WTC11 (cell line): ENCODE data around the gene ANGEL1. TPM values are rescaled to one million over a fixed set of nuclear protein-coding genes. Genes with fewer than 3 reads are reported as not detected.

Experiments
- ATAC-seq: fragments of 200-7000 bp; cut with Tn5 transposase; 2 replicates; pipeline ENCODE4 v1.10.0; 2021; ENCODE audit warnings: mild to moderate bottlenecking, moderate library complexity
- CTCF ChIA-PET: fragments of 300-600 bp; sonication (Branson Sonifier 250); formaldehyde crosslinking; loops from one replicate; lab custom pipeline; 2021; ENCODE audit warnings: antibody characterized with exemption; lab: Charles Lee
- POLR2A ChIA-PET: fragments of 350-600 bp; sonication (Branson Sonifier 250); formaldehyde crosslinking; loops from one replicate; lab custom pipeline; 2021; ENCODE audit warnings: antibody characterized with exemption; lab: Charles Lee
- DNase-seq: peaks from one replicate; pipeline ENCODE4 v3.0.0; 2021; ENCODE audit warnings: low spot score
- H3K27ac Mint-ChIP-seq: 2 replicates; pipeline ENCODE4 v1.8.0; 2021; ENCODE audit warnings: mixed read lengths
- H3K27me3 Mint-ChIP-seq: 2 replicates; pipeline ENCODE4 v1.8.0; 2021; ENCODE audit warnings: low read depth, mild to moderate bottlenecking, moderate library complexity, mixed read lengths
- H3K36me3 Mint-ChIP-seq: 2 replicates; pipeline ENCODE4 v1.8.0; 2021; ENCODE audit warnings: mixed read lengths
- H3K4me1 Mint-ChIP-seq: 2 replicates; pipeline ENCODE4 v1.8.0; 2022; ENCODE audit warnings: mixed read lengths
- H3K4me3 Mint-ChIP-seq: 2 replicates; pipeline ENCODE4 v1.8.0; 2021; ENCODE audit warnings: mild to moderate bottlenecking, moderate library complexity, mixed read lengths
- H3K9me3 Mint-ChIP-seq: 2 replicates; pipeline ENCODE4 v1.8.0; 2021; ENCODE audit warnings: mixed read lengths
- FOXK1 ChIP-seq: sonication (generic); formaldehyde crosslinking; IDR thresholded peaks from 2 replicates; pipeline ENCODE4 v1.8.0; 2022; ENCODE audit warnings: mild to moderate bottlenecking, moderate library complexity, missing genetic modification reagents
- GTF2I ChIP-seq: fragments of 250-450 bp; sonication (Bioruptor Pico); conservative IDR thresholded peaks from 2 replicates; pipeline ENCODE4 v1.4.0; 2021; ENCODE audit warnings: mild to moderate bottlenecking
- JAZF1 ChIP-seq: fragments of 250-450 bp; sonication (Bioruptor Pico); IDR thresholded peaks from 2 replicates; pipeline ENCODE4 v1.9.0; 2021; ENCODE audit warnings: moderate library complexity, mild to moderate bottlenecking, inconsistent platforms
- MYBL2 ChIP-seq: sonication (generic); formaldehyde crosslinking; IDR thresholded peaks from 2 replicates; pipeline ENCODE4 v1.8.1; 2023; ENCODE audit warnings: mild to moderate bottlenecking, moderate library complexity, missing genetic modification reagents
- SOX15 ChIP-seq: fragments of 250-450 bp; sonication (Bioruptor Pico); IDR thresholded peaks from 2 replicates; pipeline ENCODE4 v1.9.0; 2021; ENCODE audit warnings: mild to moderate bottlenecking
- ZNF121 ChIP-seq: sonication (generic); formaldehyde crosslinking; IDR thresholded peaks from 2 replicates; pipeline ENCODE4 v1.8.0; 2023; ENCODE audit warnings: missing genetic modification reagents
- ZNF138 ChIP-seq: sonication (generic); formaldehyde crosslinking; conservative IDR thresholded peaks from 2 replicates; pipeline ENCODE4 v1.8.1; 2022; ENCODE audit warnings: mild to moderate bottlenecking, moderate library complexity, missing genetic modification reagents
- ZNF219 ChIP-seq: sonication (generic); formaldehyde crosslinking; IDR thresholded peaks from 2 replicates; pipeline ENCODE4 v1.8.0; 2023; ENCODE audit warnings: missing genetic modification reagents, mild to moderate bottlenecking, borderline replicate concordance
- total RNA-seq: library from RNA; stranded (reverse); gene quantifications from 3 replicates; pipeline ENCODE4 v1.2.3, GENCODE V29; 2021
- TF ChIP-seq, protein P1 (sequence below): sonication (generic); formaldehyde crosslinking; IDR thresholded peaks from 2 replicates; pipeline ENCODE4 v1.8.1; 2023; ENCODE audit warnings: mild to moderate bottlenecking, moderate library complexity, missing genetic modification reagents
- TF ChIP-seq, protein P2 (sequence below): sonication (generic); formaldehyde crosslinking; IDR thresholded peaks from 2 replicates; pipeline ENCODE4 v1.8.1; 2023; ENCODE audit warnings: mild to moderate bottlenecking, missing genetic modification reagents, moderate library complexity
- TF ChIP-seq, protein P3 (sequence below): sonication (generic); formaldehyde crosslinking; IDR thresholded peaks from 2 replicates; pipeline ENCODE4 v1.8.0; 2023; ENCODE audit warnings: missing genetic modification reagents
- TF ChIP-seq, protein P4 (sequence below): fragments of 250-450 bp; sonication (Bioruptor Pico); IDR thresholded peaks from 2 replicates; pipeline ENCODE4 v1.8.0; 2021; ENCODE audit warnings: mild to moderate bottlenecking
- TF ChIP-seq, protein P5 (sequence below): sonication (generic); formaldehyde crosslinking; IDR thresholded peaks from 2 replicates; pipeline ENCODE4 v1.8.1; 2023; ENCODE audit warnings: mild to moderate bottlenecking, missing genetic modification reagents, borderline replicate concordance
- TF ChIP-seq, protein P6 (sequence below): fragments of 250-450 bp; sonication (Bioruptor Pico); IDR thresholded peaks from 2 replicates; pipeline ENCODE4 v1.9.0; 2021; ENCODE audit warnings: mild to moderate bottlenecking
- TF ChIP-seq, protein P7 (sequence below): fragments of 250-450 bp; sonication (Bioruptor Pico); IDR thresholded peaks from 2 replicates; pipeline ENCODE4 v1.9.0; 2021; ENCODE audit warnings: moderate library complexity, mild to moderate bottlenecking, inconsistent platforms, borderline replicate concordance

ANGEL1 gene
- total RNA-seq, 1 experiment from 2014 or later, result 29.7 TPM

DNA sequence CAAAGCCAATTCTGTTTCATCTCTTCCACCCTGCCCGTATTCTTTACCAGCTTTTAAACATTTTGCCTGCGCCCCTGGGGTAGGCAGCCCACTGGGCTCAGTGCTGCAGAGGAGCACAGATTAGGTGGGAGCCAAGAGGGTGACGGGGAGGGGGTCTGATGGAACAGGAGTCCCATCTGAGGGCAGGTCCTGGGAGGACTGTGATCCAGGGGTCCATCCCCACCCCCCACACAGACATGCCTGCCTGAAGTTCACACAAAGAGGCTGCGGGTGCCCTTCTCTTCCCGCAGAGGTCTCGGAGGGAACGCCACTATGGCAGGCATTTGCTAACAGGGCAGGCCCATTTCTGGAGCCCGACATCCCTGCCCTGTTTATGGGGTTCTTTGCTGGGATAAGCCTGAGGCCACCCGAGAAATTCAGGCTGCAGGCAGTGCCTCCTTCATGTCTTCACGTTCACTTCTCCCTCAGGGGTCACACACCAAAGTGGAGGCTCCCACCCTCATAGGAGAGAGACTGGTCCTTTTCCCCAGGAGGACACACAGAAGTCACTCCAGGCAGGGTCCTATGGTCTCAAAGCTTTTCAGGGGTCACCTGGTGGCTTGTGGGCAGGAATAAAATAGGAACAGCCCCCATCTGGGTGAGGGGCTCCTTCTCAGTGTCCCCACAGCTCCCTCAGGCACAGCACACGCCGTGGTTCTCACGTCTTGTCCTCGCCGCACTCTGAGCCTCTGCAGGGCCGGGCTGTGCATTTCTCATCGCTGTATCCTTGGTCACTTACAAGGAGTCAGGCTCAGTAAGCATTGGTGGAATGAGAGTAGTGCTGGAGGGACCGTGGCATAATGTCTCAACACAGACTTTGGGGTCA is 38.5 kb downstream of the ANGEL1 start:
- CTCF ChIA-PET, result interaction anchor here (1.5 to 4.4 kb wide), 4 partner anchors 10 to 98 kb away, joined by 3 to 46 read pairs (median 24); no protein-coding TSS in a partner anchor
- Mint-ChIP-seq H3K36me3 (no peaks in the 10 kb centered on the region), H3K27ac (no peak overlapping the region), H3K27me3 (no peaks in the 10 kb centered on the region; the same call in 1 of the 2 replicates), H3K4me3 (no peak overlapping the region), H3K9me3 (no peaks in the 10 kb centered on the region)
- TF ChIP-seq, protein P1, sequence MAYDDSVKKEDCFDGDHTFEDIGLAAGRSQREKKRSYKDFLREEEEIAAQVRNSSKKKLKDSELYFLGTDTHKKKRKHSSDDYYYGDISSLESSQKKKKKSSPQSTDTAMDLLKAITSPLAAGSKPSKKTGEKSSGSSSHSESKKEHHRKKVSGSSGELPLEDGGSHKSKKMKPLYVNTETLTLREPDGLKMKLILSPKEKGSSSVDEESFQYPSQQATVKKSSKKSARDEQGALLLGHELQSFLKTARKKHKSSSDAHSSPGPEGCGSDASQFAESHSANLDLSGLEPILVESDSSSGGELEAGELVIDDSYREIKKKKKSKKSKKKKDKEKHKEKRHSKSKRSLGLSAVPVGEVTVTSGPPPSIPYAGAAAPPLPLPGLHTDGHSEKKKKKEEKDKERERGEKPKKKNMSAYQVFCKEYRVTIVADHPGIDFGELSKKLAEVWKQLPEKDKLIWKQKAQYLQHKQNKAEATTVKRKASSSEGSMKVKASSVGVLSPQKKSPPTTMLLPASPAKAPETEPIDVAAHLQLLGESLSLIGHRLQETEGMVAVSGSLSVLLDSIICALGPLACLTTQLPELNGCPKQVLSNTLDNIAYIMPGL (CRISPR knock-in tag), result no peak
- TF ChIP-seq JAZF1 (no peak), SOX15 (no peak)
- TF ChIP-seq, protein P2, sequence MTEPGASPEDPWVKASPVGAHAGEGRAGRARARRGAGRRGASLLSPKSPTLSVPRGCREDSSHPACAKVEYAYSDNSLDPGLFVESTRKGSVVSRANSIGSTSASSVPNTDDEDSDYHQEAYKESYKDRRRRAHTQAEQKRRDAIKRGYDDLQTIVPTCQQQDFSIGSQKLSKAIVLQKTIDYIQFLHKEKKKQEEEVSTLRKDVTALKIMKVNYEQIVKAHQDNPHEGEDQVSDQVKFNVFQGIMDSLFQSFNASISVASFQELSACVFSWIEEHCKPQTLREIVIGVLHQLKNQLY (CRISPR knock-in tag), result no peak
- TF ChIP-seq, protein P3, sequence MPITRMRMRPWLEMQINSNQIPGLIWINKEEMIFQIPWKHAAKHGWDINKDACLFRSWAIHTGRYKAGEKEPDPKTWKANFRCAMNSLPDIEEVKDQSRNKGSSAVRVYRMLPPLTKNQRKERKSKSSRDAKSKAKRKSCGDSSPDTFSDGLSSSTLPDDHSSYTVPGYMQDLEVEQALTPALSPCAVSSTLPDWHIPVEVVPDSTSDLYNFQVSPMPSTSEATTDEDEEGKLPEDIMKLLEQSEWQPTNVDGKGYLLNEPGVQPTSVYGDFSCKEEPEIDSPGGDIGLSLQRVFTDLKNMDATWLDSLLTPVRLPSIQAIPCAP (CRISPR knock-in tag), result no peak
- TF ChIP-seq, protein P4, sequence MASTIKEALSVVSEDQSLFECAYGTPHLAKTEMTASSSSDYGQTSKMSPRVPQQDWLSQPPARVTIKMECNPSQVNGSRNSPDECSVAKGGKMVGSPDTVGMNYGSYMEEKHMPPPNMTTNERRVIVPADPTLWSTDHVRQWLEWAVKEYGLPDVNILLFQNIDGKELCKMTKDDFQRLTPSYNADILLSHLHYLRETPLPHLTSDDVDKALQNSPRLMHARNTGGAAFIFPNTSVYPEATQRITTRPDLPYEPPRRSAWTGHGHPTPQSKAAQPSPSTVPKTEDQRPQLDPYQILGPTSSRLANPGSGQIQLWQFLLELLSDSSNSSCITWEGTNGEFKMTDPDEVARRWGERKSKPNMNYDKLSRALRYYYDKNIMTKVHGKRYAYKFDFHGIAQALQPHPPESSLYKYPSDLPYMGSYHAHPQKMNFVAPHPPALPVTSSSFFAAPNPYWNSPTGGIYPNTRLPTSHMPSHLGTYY (CRISPR knock-in tag), result no peak
- TF ChIP-seq, protein P5, sequence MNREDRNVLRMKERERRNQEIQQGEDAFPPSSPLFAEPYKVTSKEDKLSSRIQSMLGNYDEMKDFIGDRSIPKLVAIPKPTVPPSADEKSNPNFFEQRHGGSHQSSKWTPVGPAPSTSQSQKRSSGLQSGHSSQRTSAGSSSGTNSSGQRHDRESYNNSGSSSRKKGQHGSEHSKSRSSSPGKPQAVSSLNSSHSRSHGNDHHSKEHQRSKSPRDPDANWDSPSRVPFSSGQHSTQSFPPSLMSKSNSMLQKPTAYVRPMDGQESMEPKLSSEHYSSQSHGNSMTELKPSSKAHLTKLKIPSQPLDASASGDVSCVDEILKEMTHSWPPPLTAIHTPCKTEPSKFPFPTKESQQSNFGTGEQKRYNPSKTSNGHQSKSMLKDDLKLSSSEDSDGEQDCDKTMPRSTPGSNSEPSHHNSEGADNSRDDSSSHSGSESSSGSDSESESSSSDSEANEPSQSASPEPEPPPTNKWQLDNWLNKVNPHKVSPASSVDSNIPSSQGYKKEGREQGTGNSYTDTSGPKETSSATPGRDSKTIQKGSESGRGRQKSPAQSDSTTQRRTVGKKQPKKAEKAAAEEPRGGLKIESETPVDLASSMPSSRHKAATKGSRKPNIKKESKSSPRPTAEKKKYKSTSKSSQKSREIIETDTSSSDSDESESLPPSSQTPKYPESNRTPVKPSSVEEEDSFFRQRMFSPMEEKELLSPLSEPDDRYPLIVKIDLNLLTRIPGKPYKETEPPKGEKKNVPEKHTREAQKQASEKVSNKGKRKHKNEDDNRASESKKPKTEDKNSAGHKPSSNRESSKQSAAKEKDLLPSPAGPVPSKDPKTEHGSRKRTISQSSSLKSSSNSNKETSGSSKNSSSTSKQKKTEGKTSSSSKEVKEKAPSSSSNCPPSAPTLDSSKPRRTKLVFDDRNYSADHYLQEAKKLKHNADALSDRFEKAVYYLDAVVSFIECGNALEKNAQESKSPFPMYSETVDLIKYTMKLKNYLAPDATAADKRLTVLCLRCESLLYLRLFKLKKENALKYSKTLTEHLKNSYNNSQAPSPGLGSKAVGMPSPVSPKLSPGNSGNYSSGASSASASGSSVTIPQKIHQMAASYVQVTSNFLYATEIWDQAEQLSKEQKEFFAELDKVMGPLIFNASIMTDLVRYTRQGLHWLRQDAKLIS, result no peak
- TF ChIP-seq, all 79 proteins: peak for 0
- no peak for DNase-seq
- POLR2A ChIA-PET, result no interaction called here
- H3K4me1 Mint-ChIP-seq, result peaks cover 21% of the 10 kb centered on the region
- ATAC-seq, result no peak

DNA sequence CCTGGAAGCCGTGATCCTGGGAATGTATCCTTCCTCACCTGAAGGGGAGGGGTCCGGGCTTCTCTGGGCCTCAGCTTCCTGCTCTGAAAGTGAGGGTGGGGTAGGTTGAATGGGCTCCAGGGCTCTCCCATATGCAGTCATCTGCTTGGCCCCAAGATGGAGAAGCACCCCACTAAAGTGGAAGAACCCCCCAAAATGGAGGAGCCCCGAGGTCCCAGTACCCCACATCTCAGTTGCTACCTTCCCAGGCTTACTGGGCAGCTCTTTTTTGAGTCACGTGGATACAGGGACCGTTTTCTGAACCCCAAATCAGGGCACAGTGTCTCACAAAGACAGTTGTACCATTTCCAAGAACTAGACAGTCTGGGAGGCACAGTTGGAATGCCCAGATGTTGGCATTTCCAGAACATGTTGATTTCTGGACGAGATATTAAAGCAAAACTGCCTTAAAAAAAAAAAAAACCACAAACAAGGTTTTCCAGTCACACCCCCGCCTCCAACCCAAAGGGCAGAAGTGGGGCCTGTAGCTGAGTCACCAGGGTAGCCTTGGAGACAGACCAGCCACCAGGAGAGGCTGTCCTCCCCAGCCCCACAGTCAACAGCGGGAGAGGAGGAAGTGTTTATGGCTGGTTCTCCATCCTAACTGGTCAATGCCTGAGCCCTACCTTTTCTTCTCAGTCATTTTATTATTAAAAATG is 39.3 kb downstream of the ANGEL1 start:
- ChIA-PET CTCF (interaction anchor here (0.9 to 4.4 kb wide), 4 partner anchors 11 to 99 kb away, joined by 3 to 46 read pairs (median 14); no protein-coding TSS in a partner anchor), POLR2A (interaction anchor here (0.5 kb wide), 1 partner anchor 179 kb away, joined by 3 read pairs; no protein-coding TSS in a partner anchor)
- no peak overlapping the region for H3K27ac Mint-ChIP-seq
- H3K9me3 Mint-ChIP-seq, result no peaks in the 10 kb centered on the region
- no peak overlapping the region for H3K4me3 Mint-ChIP-seq
- H3K4me1 Mint-ChIP-seq, result peaks cover 23% of the 10 kb centered on the region
- TF ChIP-seq FOXK1 (CRISPR knock-in tag), result no peak
- TF ChIP-seq, protein P6, sequence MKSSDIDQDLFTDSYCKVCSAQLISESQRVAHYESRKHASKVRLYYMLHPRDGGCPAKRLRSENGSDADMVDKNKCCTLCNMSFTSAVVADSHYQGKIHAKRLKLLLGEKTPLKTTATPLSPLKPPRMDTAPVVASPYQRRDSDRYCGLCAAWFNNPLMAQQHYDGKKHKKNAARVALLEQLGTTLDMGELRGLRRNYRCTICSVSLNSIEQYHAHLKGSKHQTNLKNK (CRISPR knock-in tag), result no peak
- no peak for TF ChIP-seq ZNF138 (CRISPR knock-in tag)
- TF ChIP-seq, protein P7, sequence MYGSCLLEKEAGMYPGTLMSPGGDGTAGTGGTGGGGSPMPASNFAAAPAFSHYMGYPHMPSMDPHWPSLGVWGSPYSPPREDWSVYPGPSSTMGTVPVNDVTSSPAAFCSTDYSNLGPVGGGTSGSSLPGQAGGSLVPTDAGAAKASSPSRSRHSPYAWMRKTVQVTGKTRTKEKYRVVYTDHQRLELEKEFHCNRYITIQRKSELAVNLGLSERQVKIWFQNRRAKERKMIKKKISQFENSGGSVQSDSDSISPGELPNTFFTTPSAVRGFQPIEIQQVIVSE (CRISPR knock-in tag), result no peak
- TF ChIP-seq ZNF121, result no peak
- TF ChIP-seq GTF2I (CRISPR knock-in tag), result no peak
- TF ChIP-seq MYBL2, result no peak
- no peak for TF ChIP-seq ZNF219 (CRISPR knock-in tag)
- H3K27me3 Mint-ChIP-seq, result no peaks in the 10 kb centered on the region; the same call in 1 of the 2 replicates
- peak; percentile 5; the same call in 1 of the 2 replicates for ATAC-seq
- no peaks in the 10 kb centered on the region for H3K36me3 Mint-ChIP-seq
- DNase-seq, result no peak
